H1 (cell line): Measurements from ENCODE around the gene SPTSSB. TPM values are rescaled to one million over a fixed set of nuclear protein-coding genes. Genes with fewer than 3 reads are reported as not detected.

Experiments used
- ASH2L ChIP-seq: fragments of 200-600, 300-600 bp; sonication (generic); IDR thresholded peaks from one replicate; pipeline ENCODE4 v1.7.1; 2017; ENCODE audit warnings: low read length
- ATF2 ChIP-seq: IDR thresholded peaks from 2 replicates; pipeline ENCODE4 v1.6.1; 2012; ENCODE audit warnings: low read length, inconsistent platforms
- BCL11A ChIP-seq, 2 experiments: IDR thresholded peaks; one replicate each; pipeline ENCODE4 v1.6.1; 2011; ENCODE audit warnings: low read depth in 2 of 2, low read length in 2 of 2, mild to moderate bottlenecking in 2 of 2
- CTBP2 ChIP-seq: IDR thresholded peaks from 2 replicates; pipeline ENCODE4 v1.7.0; 2011; ENCODE audit warnings: borderline replicate concordance, mild to moderate bottlenecking, moderate library complexity, mixed read lengths, low read length; ENCODE audit not compliant: insufficient read depth, insufficient read length
- FOSL1 ChIP-seq: IDR thresholded peaks from 2 replicates; pipeline ENCODE4 v1.6.1; 2011; ENCODE audit warnings: mild to moderate bottlenecking, low read depth, low read length, moderate library complexity; ENCODE audit not compliant: insufficient read depth
- HDAC2 ChIP-seq, 2 experiments: fragments of 300-600 bp in 1 of 2; sonication (generic) in 1 of 2; IDR thresholded peaks; 2 replicates each; pipeline ENCODE4 v1.6.1; 2011 to 2012; ENCODE audit warnings: low read depth in 2 of 2, low read length in 2 of 2, mild to moderate bottlenecking in 2 of 2, moderate library complexity in 2 of 2, borderline replicate concordance in 1 of 2, inconsistent platforms in 1 of 2
- JUND ChIP-seq: IDR thresholded peaks from 2 replicates; pipeline ENCODE4 v1.6.1; 2011; ENCODE audit warnings: mild to moderate bottlenecking, improper control_type of control experiment, low read length
- MAFK ChIP-seq: IDR thresholded peaks from 2 replicates; pipeline ENCODE4 v1.6.1; 2012; ENCODE audit warnings: low read depth, mild to moderate bottlenecking, improper control_type of control experiment, low read length
- NRF1 ChIP-seq: IDR thresholded peaks from 2 replicates; pipeline ENCODE4 v1.6.1; 2011; ENCODE audit warnings: mild to moderate bottlenecking, low read depth, low read length, improper control_type of control experiment
- RBBP5 ChIP-seq: IDR thresholded peaks from 2 replicates; pipeline ENCODE4 v1.7.1; 2012; ENCODE audit warnings: low read depth, mild to moderate bottlenecking, inconsistent platforms, low read length, moderate library complexity, borderline replicate concordance
- SIN3A ChIP-seq, 2 experiments: IDR thresholded peaks in 1 of 2; conservative IDR thresholded peaks in 1 of 2; 2 replicates each; pipeline ENCODE4 v1.6.1; 2011 to 2012; ENCODE audit warnings: low read length in 2 of 2, improper control_type of control experiment in 1 of 2, low read depth in 1 of 2, mild to moderate bottlenecking in 1 of 2
- SP2 ChIP-seq: IDR thresholded peaks from 2 replicates; pipeline ENCODE4 v1.6.1; 2012; ENCODE audit warnings: mild to moderate bottlenecking, low read length, inconsistent platforms
- TCF12 ChIP-seq: IDR thresholded peaks from 2 replicates; pipeline ENCODE4 v1.6.1; 2011; ENCODE audit warnings: low read depth, mild to moderate bottlenecking, low read length
- polyA plus RNA-seq, 7 experiments: library from polyadenylated mRNA; depleted of rRNA in 3 of 7; stranded (reverse) in 5 of 7; unstranded in 2 of 7; fragments of >200 nt in 5 of 7; fragments of 200-250 nt in 2 of 7; gene quantifications; 1 replicate in 5 of 7; 2 replicates in 1 of 7; 4 replicates in 1 of 7; pipeline versions ENCODE4 v1.2.1 to v1.2.3, GENCODE V29; 2011 to 2013; ENCODE audit warnings: missing spikeins in 2 of 7, mixed read lengths in 2 of 7
- total RNA-seq: library from RNA; stranded (reverse); fragmentation: NEBNext Ultra II Directional; extraction: Animal tissue kit (Norgen Biotek cat#: 25700); gene quantifications from 2 replicates; pipeline ENCODE4 v1.2.1, GENCODE V29; 2021

The SPTSSB gene
- total and polyA plus RNA-seq, 2 of the 8 experiments (the other 6 are each of a cell fraction or from before 2014, with no cell fraction given): 33.4 to 52.5 TPM

- TF ChIP-seq ATF2: no peak
- TF ChIP-seq NRF1: no peak
- no peak for TF ChIP-seq MAFK
- TF ChIP-seq SP2: no peak
- TF ChIP-seq TCF12: no peak
- TF ChIP-seq CTBP2: no peak
- no peak for TF ChIP-seq SIN3A (conservative IDR thresholded peaks at IDR 0.05 in 1 of 2, IDR thresholded peaks at IDR 0.05 in 1 of 2; ENCODE audit: low read depth in 1 of 2, low read length in 2 of 2)
- peak; percentile 39 for TF ChIP-seq ASH2L
- peak; percentile 72; the same call in 1 of the 2 replicates for TF ChIP-seq RBBP5
- no peak for TF ChIP-seq HDAC2 (IDR thresholded peaks at IDR 0.05; ENCODE audit: borderline replicate concordance in 1 of 2, low read depth in 2 of 2, low read length in 2 of 2)
- no peak for TF ChIP-seq BCL11A (IDR thresholded peaks at IDR 0.05; ENCODE audit: low read depth in 2 of 2, low read length in 2 of 2)
- TF ChIP-seq FOSL1: no peak
- TF ChIP-seq JUND: no peak
Measured at GRCh38 chr3:161372321-161373260, 1.3 kb upstream of the SPTSSB start (continued).
